NCI-H1105 (cell line): ENCODE results near the gene ARL11.

Experiments used
- DNase-seq: peaks from one replicate; lab custom pipeline; 2025; lab: John Stamatoyannopoulos, UW

The ARL11 gene

GRCh38 chr13:49649244-49649962 lies 21.1 kb downstream of the ARL11 start:
- no peak for DNase-seq

GRCh38 chr13:49649963-49650312 lies 21.6 kb downstream of the ARL11 start:
- no peak for DNase-seq

- DNase-seq = no peak
Observed at GRCh38 chr13:49651570-49652354, 23.5 kb downstream of the ARL11 start.

- DNase-seq = peak; percentile 34
Observed at GRCh38 chr13:49652355-49653305, 24.3 kb downstream of the ARL11 start.

- no peak for DNase-seq
Observed at GRCh38 chr13:49653478-49653877, 25.2 kb downstream of the ARL11 start.

GRCh38 chr13:49654011-49654410 lies 25.7 kb downstream of the ARL11 start:
- no peak for DNase-seq

- DNase-seq = no peak
Observed at GRCh38 chr13:49655906-49656305, 27.6 kb downstream of the ARL11 start.

- DNase-seq = no peak
Observed at GRCh38 chr13:49657241-49657641, 28.9 kb downstream of the ARL11 start.

- DNase-seq = no peak
Observed at GRCh38 chr13:49664606-49665005, 36.3 kb downstream of the ARL11 start.

GRCh38 chr13:49667773-49668172 lies 39.5 kb downstream of the ARL11 start:
- no peak for DNase-seq

- peak; percentile 52 for DNase-seq
Observed at GRCh38 chr13:49669735-49670309, 41.5 kb downstream of the ARL11 start.

- DNase-seq = no peak
Observed at GRCh38 chr13:49670828-49671227, 42.5 kb downstream of the ARL11 start.

GRCh38 chr13:49676581-49677298 lies 48.4 kb downstream of the ARL11 start:
- DNase-seq = no peak

- no peak for DNase-seq
Observed at GRCh38 chr13:49678191-49678914, 50.0 kb downstream of the ARL11 start.

- no peak for DNase-seq
Observed at GRCh38 chr13:49679246-49679645, 50.9 kb downstream of the ARL11 start.

- peak; percentile 53 for DNase-seq
Observed at GRCh38 chr13:49681842-49682435, 53.6 kb downstream of the ARL11 start.
